NCI-H226 (cell line): ENCODE results near the gene RAD51B.
"Not testable (repeated sequence)": the region's sequence is repeated elsewhere in the genome, so short reads cannot be mapped to it uniquely, and the experiment has no call there.

ENCODE experiments used
- DNase-seq: peaks from one replicate; pipeline ENCODE4 v3.0.0-alpha.2; 2015

The RAD51B gene

DNA sequence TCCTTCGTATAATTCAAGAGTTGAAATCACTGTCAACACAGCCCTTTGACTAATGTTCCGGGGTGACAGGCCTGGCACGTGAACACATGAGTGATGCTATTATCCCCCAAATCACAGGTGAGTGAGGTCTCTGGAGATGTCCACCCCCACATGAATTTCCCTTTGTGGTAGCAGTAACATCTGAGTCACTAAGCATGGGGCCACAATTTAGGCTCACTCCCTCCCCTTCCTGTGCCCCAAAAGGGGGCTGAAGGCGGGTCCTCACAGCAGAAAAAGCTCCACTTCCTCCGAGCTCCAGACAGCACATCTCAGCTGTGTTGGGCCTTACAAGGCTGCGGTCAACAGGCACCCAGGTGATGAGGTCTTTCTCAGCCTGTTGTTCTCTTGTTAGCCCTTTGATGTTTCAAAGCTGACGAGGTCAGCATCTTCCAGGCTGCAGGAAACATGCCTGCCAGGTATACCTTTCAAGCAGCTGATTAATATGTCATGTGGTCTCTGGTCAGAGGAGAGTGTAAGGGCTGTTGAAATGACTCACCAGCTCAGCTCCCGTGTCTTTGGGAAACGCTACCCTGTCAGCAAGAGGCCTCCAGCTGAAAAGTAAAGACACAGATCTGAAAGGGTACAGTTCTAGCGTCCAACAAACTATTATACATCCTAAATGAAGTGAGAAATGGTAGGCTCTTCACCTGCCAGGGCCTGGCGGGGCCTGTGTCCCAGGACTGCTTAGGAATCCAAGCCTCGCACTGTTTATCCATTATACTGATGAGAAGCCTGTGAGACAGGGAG lies 866.0 kb downstream of the RAD51B start:
- DNase-seq, result peak; percentile 92

DNA sequence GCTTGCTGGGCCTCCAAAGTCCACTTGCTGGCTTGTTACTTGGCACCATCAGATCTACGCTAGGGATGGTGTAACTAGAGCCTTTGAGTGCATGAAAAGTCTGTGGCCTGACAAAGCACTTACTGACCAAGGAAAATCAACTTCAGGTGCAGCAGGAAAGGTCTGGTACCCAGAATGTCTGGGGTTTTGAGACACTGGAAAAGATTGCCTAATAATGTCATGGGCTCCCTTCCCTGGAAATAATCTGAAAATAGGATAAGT lies 866.6 kb downstream of the RAD51B start:
- no peak for DNase-seq

DNA sequence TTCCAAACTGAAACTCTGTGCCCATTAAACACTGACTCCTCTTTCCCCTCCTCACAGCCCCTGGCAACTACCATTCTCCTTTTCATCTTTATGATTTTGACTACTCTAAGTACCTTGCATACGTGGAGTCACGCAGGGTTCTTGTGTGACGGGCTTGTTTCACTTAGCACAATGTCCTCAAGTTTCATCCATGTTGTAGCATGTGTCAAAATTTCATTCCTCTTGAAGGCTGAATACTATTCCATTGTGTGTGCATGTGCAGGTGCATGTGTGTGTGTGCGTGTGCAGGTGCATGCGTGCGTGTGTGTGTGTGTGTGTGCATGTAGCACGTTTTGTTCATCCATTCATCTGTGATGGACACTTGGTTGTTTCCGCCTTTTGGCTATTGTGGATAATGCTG lies 867.1 kb downstream of the RAD51B start:
- no peak for DNase-seq

DNA sequence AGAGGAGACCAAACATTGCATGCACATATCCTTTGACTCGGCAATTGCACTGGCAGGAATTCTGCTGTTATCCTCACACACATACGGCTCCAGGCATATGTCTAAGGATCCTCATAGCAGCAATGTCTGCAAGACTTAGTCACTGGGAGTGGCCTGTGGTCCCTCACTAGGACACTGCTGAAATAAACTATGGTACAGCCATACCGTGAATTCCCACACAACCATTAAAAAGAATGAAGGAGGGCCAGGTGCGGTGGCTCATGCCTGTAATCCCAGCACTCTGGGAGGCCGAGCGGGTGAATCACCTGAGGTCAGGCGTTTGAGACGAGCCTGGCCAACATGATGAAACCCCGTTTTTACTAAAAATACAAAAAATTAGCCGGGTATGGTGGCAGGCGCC lies 868.2 kb downstream of the RAD51B start:
- peak; percentile 84 for DNase-seq

DNA sequence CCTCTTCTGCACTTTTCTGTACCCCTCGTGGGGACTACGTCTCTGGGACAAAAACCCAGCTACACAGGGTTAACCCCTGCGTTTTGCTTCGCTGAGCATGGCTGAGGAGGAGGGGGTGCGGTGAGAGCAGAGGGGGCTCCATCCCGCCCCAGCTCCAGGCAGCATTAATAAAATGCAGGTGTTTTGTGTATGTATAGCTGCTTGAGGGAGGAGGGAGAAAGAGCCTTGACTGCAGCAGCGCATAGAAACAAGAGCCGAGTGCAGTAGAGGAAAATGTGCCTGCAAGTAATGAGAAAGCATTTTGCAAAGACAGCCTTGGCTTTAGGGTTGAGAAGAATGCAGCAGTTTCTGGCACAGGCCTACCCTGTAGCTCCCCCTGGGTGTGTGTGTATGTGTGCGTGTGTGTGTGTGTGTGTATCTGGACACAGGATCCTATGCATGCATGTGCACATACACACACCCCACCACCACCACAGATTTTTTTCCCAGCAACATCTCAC lies 869.3 kb downstream of the RAD51B start:
- peak; percentile 51 for DNase-seq

DNA sequence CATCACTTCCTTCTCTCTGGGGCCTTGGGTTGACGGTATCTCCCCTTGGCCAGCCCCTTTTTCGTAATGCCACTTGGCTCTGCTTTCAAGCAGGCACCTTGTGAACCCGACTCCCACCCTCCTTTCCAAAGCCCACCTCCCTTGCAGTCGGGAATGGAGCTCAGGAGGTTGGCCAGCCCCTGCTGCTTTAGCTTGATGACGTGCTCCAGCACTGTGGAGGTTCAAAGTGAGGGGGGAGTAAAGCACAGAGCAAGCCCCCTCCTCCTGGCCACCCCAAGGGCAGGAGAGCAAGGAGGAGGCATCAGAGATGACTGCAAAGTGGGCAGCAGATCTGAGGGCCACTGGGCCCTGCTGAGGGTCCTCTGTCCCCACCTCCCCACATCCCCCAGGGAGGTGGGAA lies 869.9 kb downstream of the RAD51B start:
- DNase-seq, result no peak

DNA sequence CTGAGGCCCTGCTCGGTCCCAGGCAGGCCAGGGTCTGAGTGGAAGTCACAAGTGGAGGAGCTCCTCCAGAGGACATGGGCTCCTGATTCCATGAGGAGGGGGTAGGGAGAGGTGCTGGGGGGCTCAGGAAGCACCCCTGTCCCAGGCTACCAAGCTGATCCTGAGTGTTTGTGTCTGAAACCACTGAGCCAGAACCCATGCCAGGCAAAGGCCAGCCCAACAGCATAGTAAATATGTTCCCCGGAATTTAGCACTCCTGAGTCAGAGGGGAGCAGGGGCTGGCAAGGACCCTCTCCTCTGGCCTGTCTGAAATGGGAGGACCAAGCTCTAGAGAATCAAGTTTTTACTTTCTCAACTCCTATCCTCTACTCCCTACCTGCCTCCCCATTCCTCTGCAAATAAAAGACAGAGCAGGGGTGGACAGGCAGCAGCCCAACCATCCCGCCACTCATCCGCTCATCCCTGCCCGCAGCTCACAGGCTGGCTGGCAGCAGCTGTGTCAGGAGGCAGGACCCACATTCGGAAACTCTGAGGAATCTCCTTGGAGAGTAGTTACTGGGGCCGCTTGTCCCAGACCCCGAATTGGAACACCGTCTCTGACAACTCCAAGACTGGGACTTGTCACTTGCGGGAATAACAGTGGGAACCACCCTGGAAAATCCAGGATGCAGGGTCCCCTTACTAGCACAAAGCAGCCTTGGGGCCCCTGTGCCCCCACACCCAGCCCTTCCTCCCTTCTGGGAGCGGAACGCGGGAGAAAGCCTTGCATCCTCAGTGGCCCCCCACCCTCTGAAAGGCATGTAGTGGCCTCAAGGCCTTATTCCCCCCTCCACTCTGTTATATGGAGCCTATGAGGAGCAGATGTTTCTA lies 870.7 kb downstream of the RAD51B start:
- no peak for DNase-seq

DNA sequence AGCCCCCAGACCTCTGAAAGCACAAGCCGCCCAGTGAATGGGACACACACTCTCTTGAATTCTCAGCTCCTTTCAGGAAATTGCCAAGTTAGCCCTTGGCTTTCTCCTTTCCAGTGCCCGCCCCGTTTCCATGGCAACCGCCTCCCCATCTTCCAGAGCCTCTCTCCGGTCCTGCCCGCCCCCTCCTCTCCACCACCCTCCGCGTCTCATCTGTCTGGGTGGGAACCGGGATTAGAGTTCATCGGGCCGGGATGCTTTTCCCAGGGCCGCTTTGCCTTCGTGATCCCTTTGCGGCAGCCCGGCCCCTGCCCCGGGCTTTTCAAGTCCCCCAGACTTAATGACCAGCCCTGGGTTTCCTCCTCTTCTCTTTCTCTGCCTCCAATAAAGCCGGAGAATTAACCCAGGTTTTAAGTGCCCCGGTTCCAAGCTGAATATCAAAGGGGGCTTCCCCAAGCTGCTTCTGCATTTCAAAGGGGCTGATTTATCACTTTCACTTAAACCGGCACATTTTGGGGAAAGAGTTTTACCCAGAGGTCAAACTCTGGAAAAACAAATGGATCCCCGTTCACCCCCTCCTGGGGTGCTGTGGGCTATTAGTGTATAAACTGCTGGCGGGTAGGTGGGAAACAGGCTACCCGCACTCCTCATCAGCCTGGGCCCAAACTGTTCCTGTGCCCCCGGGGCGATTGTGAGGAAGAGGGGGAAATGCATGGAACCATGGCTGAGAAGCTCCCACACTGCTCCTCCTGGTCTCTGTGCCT lies 871.6 kb downstream of the RAD51B start:
- DNase-seq, result no peak

DNA sequence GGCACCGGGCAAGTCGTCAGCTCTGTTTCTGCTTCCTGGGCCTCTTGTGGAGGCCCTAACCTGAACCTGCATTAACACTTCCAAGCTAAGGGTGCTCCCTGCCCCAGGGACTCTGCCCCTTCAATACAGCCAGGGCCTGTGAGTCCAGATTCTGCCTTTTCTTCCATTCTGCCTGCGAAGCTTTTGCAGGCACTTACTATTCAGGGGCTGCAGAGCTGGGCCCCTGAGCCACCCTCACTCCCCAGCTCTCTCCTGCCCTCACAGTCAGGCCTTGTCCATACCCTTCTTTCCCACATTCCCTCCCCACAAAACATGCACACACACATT lies 872.2 kb downstream of the RAD51B start:
- DNase-seq, result no peak

DNA sequence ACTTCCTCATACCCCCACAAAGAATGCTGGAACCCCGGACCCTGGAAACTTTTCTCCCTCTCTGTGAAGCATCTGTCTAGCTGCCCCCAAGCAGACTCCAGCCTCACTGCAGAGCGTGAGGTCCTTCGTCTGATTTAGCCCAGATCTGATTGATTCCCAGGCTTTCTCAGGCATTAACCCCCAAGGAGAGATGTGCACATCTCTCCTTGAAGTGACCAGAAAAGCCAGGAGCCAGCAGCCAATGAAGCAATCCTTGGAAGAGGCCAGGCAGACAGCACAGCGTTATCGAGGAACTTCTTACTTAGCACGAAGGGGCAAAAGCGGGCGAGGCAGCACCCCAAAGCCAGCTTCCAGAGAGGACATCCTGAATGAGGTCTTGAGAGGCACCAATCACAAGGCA lies 872.6 kb downstream of the RAD51B start:
- no peak for DNase-seq

DNA sequence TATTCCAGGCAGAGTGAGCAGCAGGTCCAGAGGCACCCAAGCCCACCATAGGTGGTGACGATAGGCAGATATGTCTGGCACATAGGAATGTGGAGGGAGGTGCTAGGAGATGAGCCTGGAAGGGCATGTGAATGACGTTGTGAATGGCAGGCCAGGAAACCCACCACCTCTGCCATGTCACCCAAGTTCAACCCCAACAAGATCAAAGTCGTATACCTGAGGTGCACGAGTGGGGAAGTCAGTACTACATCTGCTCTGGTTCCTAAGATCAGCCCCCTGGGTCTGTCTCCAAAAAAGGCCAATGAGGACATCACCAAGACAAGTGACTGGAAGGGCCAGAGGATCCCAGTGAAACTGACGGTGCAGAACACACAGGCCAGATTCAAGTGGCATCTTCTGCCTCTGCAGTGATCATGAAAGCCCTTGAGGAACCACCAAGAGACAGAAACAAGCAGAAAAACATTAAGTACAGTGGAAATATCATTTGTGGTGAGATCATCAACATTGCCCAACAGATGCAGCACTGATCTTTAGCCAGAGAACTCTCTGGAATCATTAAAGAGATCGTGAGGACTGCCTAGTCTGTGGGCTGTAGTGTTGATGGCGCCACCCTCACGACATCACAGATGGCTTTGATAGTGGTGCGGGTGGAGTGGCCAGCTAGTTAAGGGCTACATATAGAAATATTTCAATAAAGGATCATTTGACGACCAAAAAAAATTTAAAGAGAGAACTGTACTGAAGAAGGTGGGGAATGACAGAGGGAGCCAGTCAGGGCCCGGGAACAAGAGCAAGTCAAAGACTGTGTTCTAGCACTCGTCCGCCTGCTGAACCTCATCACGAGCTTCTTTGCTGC lies 873.6 kb downstream of the RAD51B start:
- DNase-seq, result peak; percentile 43

DNA sequence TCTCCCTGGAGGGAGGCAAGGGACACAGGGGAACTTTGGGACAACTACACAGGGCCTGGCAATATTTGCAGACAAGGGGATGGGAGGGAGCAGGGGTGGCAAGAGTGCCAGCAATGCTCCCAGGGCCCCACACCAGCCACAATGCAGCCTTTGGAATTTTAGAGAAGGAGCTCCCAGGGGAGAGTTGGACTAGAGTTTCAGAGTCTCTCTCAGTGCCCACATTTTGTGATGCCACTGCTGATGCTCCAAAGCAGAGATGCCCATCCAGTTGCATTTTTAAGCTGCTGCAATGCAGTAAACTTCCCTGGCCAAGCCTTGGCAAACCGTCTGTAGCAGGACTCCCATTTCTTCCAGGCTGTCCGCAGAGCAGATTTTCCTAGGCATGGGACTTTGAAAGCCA lies 874.3 kb downstream of the RAD51B start:
- DNase-seq, result no peak

DNA sequence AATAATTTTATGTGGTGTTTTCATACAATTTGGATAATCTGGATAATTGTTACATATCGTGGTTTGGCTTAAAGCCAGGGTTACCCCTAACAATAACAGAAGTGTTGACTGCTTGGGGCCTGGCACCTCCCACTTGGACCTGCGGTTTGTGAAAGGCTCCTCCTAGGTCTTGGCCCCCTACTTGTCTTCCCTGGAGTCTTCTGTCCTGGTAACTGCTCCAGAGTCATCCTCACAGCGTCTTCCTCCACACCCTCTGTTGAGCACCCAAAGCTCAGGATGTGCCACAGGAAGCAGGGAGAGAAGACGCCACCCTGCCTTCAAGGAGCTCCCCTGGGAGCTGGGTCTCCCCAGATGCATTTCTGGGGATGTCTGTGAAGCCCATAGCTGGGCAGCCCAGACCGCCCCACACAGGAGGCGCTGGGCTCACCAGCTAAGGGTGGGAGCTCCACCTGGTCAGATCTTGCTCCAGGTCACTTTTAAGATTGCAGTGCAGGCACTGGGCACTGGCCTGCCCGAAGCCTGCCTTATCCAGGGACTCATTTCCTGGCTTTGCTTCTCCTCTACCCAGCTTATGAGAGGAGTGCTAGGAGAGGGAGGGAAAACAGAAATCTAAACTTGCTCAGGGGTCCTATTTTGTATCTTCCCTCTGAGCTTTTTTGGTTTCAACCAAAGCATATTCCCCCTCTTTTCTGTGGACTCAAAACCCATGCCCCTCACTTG lies 875.1 kb downstream of the RAD51B start:
- DNase-seq, result peak; percentile 32

DNA sequence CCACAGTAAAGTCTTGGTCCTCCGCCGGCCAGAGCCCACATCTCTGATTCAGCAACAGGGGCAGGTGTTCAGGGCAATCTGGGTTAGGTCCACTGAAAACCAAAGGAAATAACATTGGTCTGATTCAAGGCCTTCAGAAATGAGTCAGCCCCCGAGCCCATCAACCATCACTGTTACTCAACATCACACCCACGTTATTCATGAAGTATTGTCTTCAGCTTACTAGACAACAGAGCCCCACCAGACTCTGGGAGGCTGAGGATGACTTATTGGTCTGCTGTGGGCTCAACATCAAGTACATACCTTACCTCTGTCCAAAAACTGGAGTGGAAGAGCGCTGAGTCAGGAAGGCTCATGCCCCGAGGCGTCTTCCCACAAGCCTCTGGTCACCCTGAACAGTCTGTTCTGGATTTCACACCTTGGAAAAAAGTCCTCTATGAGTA lies 875.8 kb downstream of the RAD51B start:
- peak; percentile 100 for DNase-seq

DNA sequence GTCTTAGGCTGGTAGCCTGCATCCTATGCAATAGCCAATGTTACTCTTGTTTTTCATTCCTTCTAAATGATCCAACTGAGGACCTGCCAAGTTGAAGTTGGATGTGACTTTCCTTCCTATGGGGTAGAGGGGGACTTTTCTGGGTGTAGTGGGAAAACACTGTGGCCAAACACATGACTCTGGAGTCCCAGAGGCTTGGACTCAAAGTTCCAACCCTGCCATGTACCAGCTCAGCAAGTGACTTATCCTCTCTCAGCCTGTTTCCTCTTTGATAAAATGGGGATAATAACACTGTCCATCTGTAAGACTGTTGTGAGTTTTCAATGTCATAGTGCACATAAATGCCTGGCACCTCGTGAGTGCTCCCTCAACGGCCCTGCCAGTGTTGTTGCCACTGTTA lies 876.3 kb downstream of the RAD51B start:
- DNase-seq, result no peak

DNA sequence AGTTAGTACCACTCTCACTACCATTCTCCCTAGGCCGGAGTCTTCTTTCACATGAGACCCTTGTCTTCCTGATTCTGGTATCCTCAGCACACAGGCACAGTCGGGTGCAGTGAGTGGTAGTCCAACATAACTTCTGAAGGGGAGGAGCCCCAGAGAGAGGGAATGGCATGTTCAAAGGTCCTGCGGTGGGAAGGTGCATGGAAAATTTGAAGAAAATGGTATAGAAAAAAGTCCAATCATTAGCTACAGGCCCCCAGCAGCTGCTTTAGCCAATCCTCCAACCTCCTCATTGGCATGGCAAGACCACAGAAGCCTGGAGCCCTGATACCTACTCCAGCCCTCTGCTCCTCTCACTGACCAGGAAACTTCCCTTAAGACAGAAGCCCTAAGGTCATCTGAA lies 876.7 kb downstream of the RAD51B start:
- DNase-seq, result no peak

DNA sequence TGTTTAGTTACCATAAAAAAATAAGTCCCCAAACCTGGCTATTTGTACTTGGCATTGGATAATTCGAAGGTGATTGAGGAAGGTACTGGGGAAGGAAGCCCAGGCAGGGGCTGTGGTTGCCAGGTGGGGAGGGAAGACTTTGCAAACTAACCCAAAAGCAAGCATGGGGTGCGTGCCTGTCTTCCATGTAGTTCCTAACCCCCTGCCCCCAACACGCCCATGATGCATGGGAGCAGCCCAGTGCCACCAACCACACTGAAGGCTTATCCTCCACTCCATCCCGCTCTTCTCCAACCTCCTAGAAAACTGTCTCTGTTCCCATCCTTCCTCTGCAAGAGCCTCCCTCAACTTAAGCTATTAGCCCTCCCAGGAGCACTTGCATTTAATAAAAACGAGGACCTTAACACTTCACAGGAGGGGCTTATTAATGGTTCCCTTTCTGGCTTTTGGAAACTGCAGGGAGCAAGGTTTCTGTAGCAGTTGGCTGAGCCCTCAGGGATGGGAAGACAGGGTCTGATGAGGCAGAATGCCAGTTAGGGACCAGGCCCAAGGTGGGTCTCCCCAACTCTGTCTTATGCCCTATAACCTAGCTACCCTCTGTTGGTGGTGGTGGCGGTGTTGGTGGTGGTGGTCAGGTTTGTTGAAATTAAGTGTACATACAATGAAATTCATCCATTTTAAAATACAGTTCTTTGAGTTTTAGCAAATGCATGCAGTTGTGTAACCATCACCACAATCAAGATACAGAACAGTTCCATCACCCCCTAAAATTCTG lies 877.3 kb downstream of the RAD51B start:
- DNase-seq, result no peak

DNA sequence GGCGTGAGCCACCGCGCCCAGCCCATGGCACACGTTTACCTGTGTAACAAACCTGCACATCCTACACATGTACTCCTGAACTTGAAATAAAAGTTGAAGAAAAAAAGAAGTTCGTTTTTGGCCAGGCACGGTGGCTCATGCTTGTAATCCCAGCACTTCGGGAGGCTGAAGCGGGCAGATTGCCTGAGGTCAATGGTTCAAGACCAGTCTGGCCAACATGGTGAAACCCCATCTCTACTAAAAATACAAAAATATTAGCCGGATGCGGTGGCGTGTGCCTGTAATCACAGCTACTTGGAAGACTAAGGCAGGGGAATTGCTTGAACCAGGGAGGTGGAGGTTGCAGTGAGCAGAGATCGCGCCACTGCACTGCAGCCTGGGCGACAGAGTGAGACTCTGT lies 879.2 kb downstream of the RAD51B start:
- DNase-seq, result not testable (repeated sequence)

DNA sequence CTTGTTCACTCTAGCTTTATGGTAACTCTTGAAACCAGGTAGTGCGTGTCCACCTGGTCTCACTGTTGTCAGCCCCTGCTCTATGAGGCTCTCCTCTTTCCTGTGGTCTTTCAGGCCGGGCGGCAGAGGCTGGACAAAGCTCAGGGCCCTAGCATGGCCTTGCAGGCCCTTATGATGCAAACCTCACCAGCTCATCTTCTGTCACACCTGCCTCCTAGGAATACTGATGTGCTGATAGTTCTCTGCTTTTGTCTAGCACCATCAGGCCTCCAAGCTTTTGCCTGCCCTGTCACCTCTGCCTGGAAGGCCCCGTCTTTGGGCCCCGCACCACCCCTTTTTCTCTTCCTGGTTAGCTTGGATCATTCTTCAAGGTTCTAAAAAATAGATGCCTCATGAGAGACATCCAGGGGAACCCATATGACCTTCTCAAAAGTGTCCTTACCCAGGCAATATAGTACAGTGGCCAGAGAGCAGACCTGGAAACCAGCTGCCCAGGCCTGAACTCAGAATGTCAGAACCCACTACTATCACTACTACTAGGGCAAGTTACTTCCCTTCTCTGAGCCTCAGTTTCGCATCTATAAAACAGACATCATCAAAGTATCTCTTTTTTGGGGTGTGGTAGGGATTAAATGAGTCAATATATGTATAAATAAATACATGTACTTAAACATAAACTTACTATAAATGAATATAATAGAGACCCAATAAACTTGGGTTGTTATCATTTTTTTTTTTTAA lies 881.6 kb downstream of the RAD51B start:
- no peak for DNase-seq

DNA sequence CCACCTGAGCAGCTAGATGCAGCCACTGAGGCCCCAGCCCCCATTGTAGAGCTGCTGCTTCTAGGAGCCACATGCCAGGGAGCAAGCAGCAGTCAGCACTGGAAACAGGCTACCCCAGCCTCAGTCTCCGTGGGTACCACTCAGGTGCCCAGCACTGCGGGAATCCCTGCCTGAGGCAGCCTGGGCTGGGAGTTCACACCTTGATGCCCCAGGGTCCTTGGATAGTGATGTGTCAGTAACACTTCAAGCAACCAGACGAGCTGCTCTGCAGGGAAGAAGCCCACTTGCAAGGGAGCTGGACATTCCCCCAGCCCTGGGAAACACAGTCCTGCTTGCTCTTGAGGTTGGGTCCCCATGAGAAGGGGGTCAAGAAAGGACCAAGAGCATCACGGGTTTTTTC lies 882.6 kb downstream of the RAD51B start:
- DNase-seq, result no peak
